Measurements from ENCODE around the gene PRKAG2.
"Not testable (repeated sequence)": the region's sequence is repeated elsewhere in the genome, so short reads cannot be mapped to it uniquely, and the experiment has no call there.

PRKAG2 gene

GRCh38 chr7:151801291-151801690 is 75.6 kb downstream of the PRKAG2 start:
- DNase-seq (ENCODE audit: low spot score) = no peak

DNA sequence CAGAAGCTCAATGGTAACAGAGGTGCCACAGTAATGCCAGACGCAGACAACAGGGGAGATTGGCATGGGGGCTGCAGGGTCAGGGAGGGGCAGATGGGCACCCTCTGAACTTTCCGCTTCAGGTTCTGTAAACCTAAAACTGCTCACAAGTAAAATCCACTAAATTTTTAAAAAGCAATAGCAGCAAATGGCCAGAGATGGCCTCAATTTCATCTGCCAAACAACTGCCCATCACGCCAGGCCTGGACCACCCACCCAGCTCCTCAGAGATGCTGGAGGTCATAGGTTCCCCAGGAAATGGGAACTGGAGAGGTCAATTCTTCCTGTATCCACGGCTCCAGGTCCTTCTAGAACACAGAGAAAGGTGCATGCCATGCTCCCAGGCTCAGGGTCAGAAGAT is 76.1 kb downstream of the PRKAG2 start:
- DNase-seq (ENCODE audit: low spot score) = no peak

GRCh38 chr7:151800391-151800790 is 76.5 kb downstream of the PRKAG2 start:
- no peak for DNase-seq (ENCODE audit: low spot score)

GRCh38 chr7:151799506-151799905 is 77.4 kb downstream of the PRKAG2 start:
- no peak for DNase-seq (ENCODE audit: low spot score)

- DNase-seq (ENCODE audit: low spot score) = no peak
Measured at GRCh38 chr7:151798851-151799448, 78.0 kb downstream of the PRKAG2 start.

- DNase-seq (ENCODE audit: low spot score) = not testable (repeated sequence)
Measured at GRCh38 chr7:151797667-151798307, 79.1 kb downstream of the PRKAG2 start.

- DNase-seq (ENCODE audit: low spot score) = no peak
Measured at GRCh38 chr7:151796871-151797537, 79.9 kb downstream of the PRKAG2 start.

- DNase-seq (ENCODE audit: low spot score) = no peak
Measured at GRCh38 chr7:151796091-151796870, 80.6 kb downstream of the PRKAG2 start.

DNA sequence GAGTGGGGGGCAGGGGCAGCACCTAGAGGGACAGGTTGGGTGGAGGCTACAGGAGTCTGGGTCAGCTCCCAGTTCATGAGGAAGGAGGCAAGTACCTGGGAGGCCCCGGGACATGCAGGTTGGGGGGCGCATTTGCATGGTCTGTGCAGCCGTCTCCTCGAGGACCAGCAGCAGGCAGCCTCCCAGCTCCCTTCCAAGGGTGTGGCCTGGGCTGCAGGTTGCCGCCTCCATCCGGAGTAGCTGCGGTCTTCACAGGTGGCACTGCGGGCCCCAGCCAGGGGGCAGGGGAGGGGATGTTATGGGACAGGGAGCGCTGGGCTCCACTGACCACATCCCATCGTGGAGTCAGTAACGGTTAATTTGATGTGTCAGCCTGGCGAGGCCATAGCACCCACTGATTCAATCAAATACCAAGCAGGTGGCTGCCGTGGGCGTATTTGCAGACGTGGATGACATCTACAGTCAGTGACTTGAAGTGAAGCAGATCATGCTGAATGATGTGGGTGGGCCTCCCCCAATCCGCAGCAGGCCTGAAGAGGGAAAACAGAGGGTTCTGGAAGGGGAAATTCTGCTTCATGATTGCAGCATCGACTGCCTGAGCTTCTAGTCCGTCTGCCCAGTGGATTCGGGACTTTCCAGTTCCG is 81.6 kb downstream of the PRKAG2 start:
- peak; percentile 20 for DNase-seq (ENCODE audit: low spot score)

- no peak for DNase-seq (ENCODE audit: low spot score)
Measured at GRCh38 chr7:151794508-151795167, 82.3 kb downstream of the PRKAG2 start.

DNA sequence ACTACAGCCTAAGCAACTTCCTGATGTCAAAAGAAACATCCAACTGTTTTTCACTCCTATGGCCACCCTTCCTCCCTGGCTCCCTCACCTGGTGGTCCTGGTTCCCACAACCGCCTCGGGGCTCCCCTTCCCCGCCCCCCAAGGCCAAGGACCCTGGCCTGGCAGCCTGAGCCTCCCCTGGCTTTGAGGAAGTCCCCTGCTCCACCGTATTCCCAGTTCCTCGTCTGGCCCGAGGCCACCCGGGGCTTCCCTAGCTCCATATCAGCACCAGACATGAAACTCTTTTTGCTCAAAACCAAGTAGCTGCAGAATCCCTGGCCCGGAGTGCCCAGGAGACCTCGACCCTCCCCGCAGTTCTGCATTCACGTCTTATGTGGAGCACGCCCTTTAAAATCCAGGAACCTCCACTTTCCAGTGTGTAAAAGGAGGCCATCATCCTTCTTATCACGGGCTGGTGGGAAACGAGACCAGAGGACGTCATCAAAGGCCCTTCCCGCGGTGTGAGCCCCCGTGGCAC is 82.9 kb downstream of the PRKAG2 start:
- DNase-seq (ENCODE audit: low spot score) = no peak

- no peak for DNase-seq (ENCODE audit: low spot score)
Measured at GRCh38 chr7:151793531-151793951, 83.4 kb downstream of the PRKAG2 start.

DNA sequence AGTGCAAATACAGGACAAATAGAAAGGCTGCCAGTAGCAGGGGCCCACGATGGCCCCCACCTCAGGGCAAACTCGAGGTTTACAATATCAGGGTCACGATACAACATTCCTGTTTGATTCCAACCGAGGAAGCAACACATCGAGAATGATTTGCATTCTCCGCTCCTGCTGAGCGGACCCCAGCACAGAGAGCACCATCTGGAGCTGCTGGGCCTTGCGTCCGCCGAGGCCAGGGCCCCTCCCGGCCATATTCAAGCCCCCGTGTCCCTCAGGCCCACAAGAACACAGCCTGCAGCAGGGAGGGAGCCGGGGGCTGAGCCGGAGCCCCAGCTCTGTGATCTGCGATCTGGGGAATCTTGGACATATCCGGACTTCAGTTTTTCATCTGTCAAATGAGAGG is 84.3 kb downstream of the PRKAG2 start:
- no peak for DNase-seq (ENCODE audit: low spot score)

DNA sequence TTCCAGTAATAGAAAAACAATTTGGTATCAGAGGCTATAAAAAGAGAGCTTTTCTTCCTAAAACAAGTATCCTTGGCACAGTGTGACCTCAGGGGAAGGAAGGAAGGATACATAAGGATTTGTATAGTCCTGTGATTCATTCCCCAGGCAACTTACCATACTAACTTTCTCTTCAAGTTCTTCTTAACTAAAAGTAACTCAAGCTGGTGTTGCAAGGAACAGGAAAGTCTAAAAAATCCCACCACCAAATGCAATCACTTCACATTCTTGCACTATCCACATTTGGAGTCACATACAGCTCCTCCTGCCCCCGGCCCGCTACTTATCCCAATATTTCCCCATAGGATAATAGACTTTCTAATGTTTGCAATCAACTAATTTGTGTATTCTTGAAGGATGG is 84.8 kb downstream of the PRKAG2 start:
- no peak for DNase-seq (ENCODE audit: low spot score)

GRCh38 chr7:151790830-151791620 is 85.9 kb downstream of the PRKAG2 start:
- no peak for DNase-seq (ENCODE audit: low spot score)

GRCh38 chr7:151790095-151790829 is 86.7 kb downstream of the PRKAG2 start:
- no peak for DNase-seq (ENCODE audit: low spot score)

GRCh38 chr7:151789380-151789947 is 87.5 kb downstream of the PRKAG2 start:
- DNase-seq (ENCODE audit: low spot score) = no peak

DNA sequence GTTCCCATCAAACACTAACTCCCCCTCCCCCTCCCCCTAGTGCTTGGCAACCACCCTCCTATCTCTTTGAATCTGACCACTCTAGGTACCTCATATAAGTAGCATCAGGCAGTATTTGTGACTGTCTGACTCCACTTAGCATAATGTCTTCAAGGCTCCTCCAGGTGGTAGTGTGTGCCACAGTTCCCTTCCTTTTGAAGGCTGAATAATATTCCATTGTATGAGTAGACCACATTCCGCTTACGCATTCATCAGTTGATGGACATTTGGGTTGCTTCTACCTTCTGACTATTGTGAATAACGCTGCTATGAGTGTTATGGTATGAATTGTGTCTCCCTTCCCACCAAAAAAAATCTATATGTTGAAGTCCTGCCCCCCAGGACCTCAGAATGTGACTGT is 89.6 kb downstream of the PRKAG2 start:
- no peak for DNase-seq (ENCODE audit: low spot score)

- DNase-seq (ENCODE audit: low spot score) = no peak
Measured at GRCh38 chr7:151786936-151787335, 90.0 kb downstream of the PRKAG2 start.

DNA sequence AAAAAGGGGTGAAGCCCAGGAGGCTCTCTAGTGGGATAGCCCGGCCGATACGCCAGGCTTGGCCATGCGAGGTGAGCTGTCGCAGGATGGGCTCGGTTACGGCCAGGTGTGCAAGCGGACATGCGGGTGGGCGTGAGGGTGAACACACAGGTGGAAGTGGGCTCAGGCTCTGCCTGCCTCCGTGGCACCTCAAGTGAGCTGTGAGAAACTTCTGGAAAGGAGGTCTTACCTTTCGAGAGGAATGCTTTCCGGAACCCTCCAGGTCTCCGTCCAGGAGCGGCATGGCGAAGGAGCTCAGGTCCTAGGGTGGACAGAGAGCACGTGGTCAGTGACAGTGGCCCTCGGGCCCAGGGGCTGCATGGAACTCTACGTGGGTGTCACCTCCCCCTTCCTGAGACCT is 90.7 kb downstream of the PRKAG2 start:
- DNase-seq (ENCODE audit: low spot score) = no peak

All from CD4-positive, alpha-beta T cell treated with Interleukin-6 at 100 ng/mL for 8 hours (primary cell).